ENCODE results near the gene TARM1. TPM values are rescaled to one million over a fixed set of nuclear protein-coding genes. Genes with fewer than 3 reads are reported as not detected.

TARM1 gene
- total RNA-seq, 1 donor: not detected

DNA sequence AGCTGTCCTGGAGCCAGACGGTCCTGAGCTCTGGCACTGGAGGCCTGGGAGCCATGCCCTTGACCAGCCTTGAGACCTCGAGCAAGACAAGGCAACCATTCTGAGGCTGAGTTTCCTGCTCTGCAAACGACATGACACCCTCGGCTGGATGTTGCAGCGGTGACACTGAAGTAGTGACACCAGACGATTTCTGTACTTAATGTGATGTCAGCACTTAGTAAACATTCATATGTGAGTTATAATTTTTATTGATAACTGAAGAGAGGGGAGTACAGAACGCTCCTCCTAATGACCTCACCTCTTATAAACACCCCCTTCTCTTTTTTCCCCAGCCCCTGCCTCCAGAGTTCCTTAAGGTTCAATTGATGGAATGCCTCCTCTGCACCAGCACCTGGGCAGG lies 27.3 kb upstream of the TARM1 start:
- no peak overlapping the region for H3K4me3 ChIP-seq (ENCODE audit: low read depth, low read length)
- TF ChIP-seq, protein P1, sequence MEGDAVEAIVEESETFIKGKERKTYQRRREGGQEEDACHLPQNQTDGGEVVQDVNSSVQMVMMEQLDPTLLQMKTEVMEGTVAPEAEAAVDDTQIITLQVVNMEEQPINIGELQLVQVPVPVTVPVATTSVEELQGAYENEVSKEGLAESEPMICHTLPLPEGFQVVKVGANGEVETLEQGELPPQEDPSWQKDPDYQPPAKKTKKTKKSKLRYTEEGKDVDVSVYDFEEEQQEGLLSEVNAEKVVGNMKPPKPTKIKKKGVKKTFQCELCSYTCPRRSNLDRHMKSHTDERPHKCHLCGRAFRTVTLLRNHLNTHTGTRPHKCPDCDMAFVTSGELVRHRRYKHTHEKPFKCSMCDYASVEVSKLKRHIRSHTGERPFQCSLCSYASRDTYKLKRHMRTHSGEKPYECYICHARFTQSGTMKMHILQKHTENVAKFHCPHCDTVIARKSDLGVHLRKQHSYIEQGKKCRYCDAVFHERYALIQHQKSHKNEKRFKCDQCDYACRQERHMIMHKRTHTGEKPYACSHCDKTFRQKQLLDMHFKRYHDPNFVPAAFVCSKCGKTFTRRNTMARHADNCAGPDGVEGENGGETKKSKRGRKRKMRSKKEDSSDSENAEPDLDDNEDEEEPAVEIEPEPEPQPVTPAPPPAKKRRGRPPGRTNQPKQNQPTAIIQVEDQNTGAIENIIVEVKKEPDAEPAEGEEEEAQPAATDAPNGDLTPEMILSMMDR (IDR thresholded peaks at IDR 0.05; ENCODE audit: insufficient read depth, low read depth, low read length): no peak
- DNase-seq (ENCODE audit: low read depth): no peak

DNA sequence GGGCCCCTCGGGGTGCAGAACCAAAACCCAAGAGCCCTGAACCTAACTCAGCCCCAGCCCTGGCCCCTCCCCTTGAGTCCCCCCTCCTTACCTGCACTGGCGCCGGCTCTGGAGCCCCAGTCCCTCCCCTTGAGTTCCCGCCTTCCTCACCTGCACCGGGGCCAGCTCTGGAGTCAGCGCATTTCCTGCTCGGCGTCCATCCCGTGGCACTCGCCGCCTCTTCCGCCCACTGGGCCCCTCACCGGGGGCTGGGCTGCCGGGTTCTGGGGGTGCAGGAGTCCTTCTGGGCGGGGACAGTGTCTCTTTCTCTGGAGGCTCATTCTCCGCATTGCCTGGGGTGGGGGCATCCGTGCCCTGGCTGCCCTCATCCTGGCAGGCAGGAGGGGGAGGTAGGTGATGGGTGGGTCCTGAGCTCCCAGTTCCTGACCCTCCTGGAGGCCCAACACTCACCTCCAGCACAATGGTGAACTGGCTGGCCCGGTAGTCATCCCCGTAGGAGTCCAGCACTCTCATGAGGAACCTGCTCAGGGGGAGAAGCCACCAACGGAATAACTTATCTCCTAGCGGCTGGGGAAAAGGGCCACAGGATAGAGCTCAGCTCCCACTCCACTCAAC lies 26.8 kb upstream of the TARM1 start:
- no peak for DNase-seq (ENCODE audit: low read depth)
- TF ChIP-seq, protein P1 (IDR thresholded peaks at IDR 0.05; ENCODE audit: insufficient read depth, low read depth, low read length): no peak
- no peak overlapping the region for H3K4me3 ChIP-seq (ENCODE audit: low read depth, low read length)

DNA sequence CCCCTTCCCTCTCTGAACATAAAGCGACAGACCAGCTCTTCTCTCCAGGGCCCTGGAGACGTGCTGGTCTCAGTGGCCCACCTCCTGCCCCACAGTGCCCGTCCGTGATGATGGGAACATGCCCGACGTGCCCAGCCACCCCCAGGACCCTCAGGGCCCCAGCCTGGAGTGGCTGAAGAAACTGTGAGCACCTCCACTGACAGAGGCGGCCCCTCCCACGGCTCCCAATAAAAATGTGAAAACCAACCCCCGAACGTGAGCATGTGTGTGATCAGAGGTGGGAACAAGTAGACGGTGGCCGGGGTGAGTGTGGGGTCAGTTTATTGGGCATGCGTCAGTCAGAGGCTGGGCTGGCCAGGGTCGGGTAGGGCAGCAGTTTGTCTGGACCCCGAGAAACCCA lies 25.6 kb upstream of the TARM1 start:
- TF ChIP-seq, protein P1 (IDR thresholded peaks at IDR 0.05; ENCODE audit: insufficient read depth, low read depth, low read length): no peak
- no peak overlapping the region for H3K4me3 ChIP-seq (ENCODE audit: low read depth, low read length)
- DNase-seq (ENCODE audit: low read depth): no peak

DNA sequence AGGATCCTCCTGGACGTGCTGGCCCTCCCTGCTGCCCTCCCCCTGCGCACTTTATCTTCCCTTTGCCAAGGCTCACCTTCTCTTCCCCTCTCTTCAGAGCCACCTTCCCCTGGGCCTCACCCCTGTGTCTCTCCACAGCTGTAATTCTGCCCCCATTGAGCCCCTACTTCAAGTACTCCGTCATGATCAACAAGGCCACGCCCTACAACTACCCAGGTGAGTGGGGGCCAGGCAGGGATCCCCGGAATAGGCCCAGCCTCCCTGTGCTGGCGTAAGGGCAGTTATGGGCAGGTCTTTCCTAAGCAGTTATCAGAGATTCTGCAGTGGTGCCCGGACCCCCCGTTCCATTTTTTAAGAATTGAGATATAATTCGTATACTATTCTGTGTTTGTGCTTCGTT lies 24.6 kb upstream of the TARM1 start:
- no peak overlapping the region for H3K4me3 ChIP-seq (ENCODE audit: low read depth, low read length)
- no peak for DNase-seq (ENCODE audit: low read depth)
- TF ChIP-seq, protein P1 (IDR thresholded peaks at IDR 0.05; ENCODE audit: insufficient read depth, low read depth, low read length): no peak

DNA sequence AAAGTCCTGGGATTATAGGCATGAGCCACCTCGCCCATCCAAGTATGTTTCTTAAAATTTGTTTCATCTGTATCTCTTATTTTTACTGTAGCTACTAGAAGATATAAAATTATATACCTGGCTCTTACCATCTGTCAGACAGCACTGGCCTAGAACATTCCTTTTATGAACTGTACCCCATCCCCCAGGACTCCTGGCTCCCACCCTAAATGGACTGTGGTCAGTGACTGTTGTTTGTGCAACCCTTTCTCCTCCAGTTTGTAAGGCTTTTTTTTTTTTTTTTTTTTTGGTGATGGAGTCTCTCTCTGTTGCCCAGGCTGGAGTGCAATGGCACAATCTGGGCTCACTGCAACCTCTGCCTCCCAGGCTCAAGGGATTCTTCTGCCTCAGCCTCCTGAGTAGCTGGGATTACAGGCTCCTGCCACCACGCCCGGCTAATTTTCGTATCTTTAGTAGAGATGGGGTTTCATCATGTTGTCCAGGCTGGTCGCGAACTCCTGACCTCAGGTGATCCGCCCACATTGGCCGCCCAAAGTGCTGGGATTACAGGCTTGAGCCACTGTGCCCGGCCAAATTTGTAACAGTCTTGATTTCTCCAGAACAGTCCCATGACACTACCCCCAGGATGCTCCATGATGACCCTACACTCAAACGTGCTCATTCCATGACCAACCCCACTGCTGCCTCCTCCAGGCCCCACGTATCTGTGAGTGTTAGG lies 24.0 kb upstream of the TARM1 start:
- no peak overlapping the region for H3K4me3 ChIP-seq (ENCODE audit: low read depth, low read length)
- no peak for DNase-seq (ENCODE audit: low read depth)
- TF ChIP-seq, protein P1 (IDR thresholded peaks at IDR 0.05; ENCODE audit: insufficient read depth, low read depth, low read length): no peak

DNA sequence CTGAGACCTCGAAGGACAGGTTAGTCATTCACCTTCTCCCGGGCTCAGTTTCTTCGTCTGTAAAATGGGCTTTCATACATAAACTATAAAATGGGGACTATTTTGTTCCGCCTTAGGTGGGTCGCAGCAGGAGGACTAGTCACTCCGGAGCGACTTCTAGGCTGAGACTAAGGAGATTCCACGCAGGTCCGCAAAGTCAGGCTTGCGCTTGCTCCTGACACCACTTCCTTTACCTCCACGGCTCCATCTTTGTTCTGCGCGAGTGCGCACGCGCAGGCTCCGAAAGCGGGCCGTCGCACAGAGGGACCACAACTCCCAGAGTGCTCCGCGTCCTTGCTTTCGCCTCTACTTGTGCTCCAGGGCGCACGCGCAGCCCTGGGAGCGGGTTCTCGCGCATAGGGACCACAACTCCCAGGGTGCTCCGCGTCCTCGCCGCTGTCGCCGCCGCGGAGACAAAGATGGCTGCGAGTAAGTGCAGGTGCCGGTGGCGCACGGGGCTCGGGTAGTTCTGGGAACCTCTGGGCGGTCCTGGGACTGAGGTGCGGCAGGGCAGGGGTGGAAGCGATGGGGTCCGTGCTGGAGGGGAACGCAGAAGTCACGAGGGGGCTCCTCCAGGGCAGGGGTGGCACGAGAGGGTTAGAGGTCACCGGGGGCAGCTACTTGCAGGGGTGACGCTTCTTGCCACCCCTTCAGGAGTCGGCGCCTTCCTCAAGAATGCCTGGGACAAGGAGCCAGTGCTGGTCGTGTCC lies 21.4 kb upstream of the TARM1 start, which contains the start of gene NDUFA3:
Gene NDUFA3 (plus strand): TSS at position 435 of the 749 bp plus-strand sequence. CDS start 24 bp downstream, at position 459.
- H3K4me3 ChIP-seq (ENCODE audit: low read depth, low read length): peak within 1 kb of the TSS; percentile 99
- peak; percentile 98 for DNase-seq (ENCODE audit: low read depth)
- TF ChIP-seq, protein P1 (IDR thresholded peaks at IDR 0.05; ENCODE audit: insufficient read depth, low read depth, low read length): no peak
